AG20443 (cell line): ENCODE results near the gene MGMT.

ENCODE experiments used
- DNase-seq: peaks from one replicate; pipeline ENCODE4 v3.0.0; 2012; ENCODE audit warnings: low spot score, mixed read lengths

Gene MGMT

DNA sequence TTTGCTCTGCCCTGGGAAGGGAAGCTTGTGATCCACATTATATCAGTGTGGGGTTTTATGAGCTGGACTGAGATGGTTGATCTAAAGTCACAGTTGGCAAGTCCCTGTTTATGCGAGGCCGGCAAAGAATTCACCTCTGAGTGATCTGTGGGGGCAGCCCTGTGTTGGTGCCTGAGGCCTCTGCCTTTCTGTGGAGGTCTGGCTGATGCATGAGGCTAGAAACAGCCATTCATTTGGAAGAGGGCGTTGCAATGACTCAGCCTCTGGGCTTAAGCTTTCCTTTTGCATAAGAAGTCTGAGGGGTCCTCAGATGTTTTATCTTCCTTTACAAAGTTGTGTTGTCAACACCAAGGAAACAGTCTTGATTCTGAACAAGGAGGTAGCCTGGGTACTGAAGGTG, 126.9 kb downstream of the MGMT start:
- no peak for DNase-seq

DNA sequence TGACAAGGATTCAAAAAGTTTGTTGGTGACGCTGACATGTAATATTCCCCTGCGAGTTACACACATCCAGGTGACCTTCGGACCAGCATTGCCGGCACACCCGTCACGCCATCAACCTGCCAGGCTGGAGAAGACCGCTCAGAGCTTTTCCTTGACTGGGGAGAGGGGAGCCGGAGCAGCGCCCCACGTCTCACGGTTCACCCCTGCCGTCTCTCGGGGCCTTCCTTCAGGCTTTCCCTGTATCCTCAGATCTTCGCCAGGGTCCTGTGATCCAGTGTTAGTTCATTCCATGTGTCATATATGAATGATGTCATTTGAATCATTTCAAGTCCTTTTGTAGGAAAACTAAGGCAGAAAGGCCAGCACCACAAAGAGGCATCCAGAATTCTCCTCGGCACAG, 127.8 kb downstream of the MGMT start:
- no peak for DNase-seq

DNA sequence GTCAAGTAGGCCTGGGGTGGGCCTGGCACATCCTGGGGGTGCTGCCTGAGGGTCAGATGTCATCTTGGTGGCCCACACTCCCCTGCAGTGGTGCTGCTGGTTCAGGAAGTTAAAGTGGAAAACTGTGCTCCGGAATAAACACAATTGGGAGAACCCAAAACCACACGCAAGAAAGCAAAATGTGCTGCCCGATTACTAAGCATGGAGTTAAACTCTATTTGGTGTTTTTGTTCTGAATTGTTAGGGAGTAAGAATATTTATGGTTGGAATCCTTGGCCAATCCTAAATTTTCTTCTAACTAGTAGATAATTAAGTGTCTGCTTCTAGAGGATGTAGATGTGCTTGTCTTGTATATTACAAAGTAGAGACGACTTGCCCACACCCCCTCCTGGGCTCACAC, 131.4 kb downstream of the MGMT start:
- no peak for DNase-seq

DNA sequence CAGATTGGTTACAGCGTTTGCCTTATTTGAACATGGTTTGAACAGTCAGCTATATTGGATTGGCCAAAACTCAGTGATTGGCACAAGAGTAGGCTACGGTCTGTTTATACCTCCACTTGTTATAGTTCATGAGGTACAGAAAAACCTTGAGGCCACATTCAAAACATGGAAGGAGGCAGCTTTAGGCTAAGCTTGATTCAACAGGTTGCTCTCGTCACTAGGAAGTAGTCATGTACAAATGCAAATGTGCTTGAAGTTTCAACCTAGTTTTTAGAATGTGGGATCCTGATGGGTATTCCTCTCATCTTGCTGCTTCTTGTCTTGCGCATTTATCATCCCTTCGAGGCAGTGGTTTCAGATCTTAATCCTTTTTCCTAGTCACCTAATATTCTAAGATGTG, 132.1 kb downstream of the MGMT start:
- DNase-seq: no peak

- DNase-seq: no peak
Measured at GRCh38 chr10:129601737-129602136, 134.7 kb downstream of the MGMT start.

DNA sequence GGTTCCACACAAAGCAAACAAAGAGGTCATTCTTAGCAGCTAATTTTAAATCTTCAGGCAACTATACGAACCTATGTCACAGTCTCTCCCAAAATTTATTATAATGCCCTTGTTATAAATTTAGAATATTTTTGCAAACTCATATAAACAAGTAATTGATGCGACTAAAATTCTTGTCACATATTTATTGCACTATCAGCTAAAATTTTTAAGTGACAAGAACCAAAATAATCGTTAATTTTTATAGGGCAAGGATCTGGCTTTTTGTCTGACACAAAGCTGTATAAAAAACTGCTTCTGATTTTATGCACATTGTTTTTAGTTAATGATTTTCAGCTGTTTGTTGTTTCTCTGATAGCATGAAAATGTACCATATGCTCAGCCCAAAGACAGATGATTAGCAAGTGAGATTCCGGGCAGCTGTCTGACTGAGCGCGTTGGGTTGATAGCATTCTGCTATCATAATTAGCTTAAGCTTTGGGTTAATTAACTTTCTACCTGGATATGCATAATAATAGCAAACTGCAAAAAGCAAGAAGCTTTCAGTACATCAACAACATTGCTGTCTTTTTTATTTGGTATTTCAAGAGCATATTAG, 136.0 kb downstream of the MGMT start:
- DNase-seq: no peak

DNA sequence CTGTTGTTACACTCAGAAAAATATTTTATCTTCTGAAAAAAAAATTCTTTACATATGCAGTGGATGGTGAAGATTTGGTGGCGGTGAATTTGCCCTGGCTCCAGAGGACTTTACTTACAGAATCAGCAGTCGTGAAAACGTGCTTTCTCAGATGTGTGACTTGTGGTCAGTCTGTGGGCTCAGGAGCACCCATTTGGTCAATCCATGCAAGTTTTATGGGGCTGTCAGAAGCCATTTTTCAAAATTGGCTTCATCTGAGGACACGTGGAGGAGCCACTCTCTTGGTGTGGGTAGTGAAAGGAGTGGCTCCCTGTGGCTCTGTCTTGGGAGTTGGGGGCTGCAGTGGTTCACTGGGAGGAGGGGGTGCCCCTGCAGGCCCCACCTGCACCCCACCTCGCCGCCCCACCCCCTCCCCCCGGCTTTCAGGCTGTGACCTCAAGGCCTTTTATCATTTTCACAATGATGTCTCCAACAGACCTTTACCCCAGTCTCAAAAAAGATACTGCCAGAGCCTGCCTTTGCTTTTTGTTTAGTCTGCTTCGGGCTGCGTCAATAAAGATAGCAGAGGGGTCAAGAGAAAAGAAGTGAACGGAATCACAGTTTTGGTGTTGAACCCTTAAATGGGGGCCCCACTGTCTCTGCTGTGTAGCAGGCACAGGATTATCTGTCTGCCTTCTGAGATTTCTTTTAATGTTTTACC, 137.4 kb downstream of the MGMT start:
- no peak for DNase-seq

- no peak for DNase-seq
Measured at GRCh38 chr10:129605266-129605985, 138.4 kb downstream of the MGMT start.

GRCh38 chr10:129605986-129606518, 139.0 kb downstream of the MGMT start:
- no peak for DNase-seq

- DNase-seq: no peak
Measured at GRCh38 chr10:129607607-129608109, 140.6 kb downstream of the MGMT start.

DNA sequence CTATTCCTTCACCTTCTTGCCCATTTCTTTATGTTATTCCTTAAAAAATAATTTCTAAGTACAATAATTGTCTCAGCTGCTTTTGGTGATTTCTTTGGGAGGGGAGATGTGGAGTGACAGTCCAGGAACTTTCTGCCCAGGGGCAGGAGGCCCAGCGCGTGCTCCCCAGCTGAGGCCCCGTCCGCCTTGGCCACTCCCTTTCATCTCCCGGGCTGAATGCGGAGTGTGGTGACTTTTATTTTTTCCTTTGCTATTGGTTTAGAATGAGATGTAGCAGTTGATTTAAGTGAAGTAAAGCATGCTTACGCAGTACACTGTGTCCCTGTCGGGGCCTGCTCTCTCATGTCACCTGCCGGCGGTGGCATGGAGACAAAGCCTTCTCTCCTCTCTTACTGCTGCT, 141.6 kb downstream of the MGMT start:
- no peak for DNase-seq

DNA sequence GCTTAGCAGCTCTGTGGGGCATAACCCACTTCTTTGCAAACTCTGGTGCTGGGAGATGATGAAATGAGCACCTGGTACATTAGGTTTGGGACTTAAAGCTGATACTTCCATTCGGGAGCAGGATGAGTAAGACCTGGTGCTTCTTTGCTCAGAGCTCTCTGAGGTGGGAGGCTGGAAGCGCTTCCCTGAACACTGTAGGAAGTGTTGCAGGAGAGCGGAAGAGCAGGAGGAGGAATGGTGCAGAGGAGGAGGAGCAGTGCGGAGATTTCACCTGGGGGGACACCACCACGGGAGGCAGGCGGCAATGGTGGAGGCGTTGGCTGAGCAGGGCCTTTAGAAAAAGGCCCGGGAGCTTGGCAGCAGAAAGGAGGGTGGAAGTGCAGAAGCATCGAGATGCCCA, 142.5 kb downstream of the MGMT start:
- no peak for DNase-seq

DNA sequence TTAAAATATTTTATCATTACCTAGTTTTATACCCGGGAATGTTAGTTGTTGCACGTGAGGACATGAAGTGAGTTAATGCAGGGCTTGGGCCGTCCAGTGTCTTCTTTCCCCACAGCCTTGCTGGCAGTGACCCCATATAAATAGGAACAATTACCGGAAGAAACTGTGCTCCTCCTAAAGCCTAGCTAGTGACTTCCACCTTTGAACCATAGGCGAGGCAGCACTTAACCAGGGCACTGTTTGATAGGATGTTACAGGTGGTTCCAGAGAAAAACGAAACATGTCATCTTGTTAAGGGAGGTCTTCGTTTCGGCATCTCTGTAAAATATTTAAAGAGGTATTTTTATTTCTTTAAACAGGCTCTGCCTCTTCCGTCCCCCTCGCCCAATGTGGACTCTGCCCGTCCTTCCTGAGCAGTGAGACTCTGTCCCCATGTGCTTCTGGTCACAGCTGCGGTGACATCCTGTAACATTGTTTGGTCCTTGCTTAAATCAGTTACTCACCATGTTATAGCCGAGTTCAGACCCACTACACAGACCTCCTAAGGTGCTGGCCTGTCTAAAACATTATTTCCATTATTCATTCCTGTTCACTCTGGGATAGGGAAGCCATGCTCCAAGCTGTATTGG, 145.6 kb downstream of the MGMT start:
- DNase-seq: no peak

DNA sequence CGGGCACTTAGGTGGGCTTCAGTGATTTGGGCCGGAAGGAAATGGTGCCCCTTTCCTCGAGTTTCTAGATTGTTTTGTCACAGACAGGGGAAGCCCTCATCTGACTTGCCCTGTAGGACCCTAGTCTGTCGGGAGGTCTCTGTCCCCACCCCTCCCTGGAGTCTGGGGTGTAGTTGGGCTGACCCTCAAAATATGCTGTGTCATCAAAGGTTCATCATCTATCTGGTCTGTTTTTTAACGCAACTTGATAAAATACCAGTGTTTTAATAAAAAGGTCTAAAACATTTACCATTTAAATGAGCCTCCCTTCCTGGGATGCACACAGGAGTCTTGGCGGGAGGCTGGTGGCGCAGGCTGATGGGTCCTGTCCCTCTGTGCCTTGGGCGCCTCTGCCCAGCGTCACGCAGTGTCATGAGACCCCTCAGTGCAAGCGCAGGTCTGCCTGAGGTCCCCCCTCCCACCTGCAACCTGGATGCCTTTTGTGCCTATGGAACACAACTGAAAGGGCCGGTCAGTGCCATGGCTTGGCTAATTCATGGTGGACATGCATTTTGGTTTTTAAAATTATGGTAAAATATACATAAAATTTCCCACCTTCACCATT, 146.4 kb downstream of the MGMT start:
- no peak for DNase-seq

GRCh38 chr10:129614341-129614740, 147.3 kb downstream of the MGMT start:
- no peak for DNase-seq

DNA sequence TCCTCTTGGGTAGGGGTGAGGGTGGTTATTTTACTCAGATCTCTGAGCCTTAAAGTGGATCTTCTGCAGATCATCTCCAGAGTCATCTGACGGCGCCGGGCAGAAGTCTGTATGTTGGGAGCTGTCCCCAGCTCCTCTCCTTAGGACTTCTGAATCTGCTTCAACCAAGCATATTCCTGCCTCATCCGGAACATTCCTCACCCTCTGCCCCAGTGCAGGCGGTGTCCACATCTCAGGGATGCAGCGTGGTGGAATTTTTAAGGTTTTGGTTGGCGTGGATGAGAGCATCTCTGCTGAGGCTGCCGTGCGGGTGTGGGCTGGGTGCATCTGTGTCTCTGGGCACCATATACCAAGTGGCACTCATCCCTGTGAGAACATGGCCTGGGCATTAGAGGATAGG, 148.3 kb downstream of the MGMT start:
- DNase-seq: no peak

DNA sequence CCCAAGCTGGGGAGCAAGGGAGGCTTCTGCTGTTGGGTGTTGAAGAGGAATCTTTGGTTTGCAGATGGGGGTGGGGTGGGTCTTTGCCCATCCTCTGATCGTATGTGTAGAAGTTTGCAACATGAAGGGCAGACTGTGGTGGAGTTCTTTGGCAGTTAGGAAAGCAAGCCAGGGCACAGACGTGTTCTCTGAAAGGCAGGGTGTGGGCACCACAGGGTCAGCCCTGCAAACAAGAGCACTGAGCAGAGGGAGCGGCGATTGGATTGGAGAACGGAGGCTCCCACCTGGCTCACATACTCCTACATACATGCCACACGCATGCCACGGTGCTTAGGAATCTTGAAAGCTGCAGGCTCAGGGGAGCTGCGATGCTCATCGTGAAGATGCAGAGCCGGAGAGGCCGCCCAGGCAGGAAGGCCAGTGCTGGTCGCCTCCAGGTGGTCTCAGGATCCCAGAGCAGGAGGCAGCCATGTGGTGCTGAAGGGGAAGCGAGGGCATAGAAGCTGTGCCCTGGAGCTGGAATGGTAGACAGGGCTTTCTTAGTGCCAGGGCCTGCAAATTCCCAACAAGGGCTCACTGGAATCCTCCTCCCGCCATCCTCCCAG, 149.0 kb downstream of the MGMT start:
- no peak for DNase-seq

- DNase-seq: no peak
Measured at GRCh38 chr10:129617768-129618167, 150.7 kb downstream of the MGMT start.

DNA sequence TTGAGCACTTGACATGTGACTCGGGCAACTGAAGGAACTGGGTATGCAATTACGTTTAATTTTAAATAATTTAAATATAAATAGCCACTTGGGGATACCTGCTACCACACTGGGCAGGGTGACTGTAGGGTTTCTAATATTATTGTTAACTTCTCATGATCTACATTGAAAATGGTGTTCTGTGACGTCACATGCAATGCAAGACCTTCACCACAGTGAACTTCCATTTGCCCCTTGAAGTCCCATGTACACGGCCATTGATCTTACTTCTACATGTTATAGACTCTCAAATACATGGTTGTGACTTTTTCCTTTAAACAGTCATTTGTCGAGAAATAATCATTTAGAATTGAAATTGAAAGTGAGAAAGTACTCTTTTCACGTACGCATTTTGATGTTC, 154.0 kb downstream of the MGMT start:
- DNase-seq: no peak

DNA sequence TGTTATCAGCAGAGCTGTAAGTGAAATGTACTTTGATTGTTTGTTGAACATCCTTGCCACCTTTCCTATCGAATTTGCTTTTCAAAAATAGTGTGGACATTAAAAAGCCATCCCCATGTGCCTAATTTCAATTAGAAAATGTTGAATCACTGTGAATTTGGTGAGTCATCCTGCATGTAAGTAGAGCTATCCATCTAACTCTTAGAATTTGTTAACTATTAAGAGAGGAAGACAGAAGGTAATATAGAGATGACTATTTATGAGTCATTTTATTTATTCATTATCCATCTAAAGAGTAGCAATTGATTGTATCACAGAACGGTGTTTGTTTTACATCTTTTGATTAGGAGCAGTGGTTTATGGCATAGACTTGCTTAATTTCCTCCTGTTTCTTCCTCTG, 154.7 kb downstream of the MGMT start:
- no peak for DNase-seq

DNA sequence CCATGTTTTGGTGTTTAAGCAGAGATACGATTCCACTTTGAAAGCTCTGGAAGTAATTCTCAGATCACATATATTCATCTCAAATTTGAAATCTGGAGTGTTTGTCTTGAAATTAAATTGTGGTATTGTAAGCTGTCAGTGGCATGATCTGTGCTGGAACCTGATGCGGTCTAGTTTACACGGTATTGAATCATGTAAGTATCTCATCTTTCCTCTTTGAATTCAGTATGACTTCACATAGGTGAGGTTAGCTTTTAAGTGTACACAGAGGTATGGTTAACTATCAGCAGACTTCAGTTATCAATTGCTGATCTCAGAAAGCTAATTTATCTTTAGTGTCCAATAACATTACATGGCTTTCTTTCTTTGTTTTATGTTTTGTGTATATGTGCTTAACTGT, 155.2 kb downstream of the MGMT start:
- no peak for DNase-seq

DNA sequence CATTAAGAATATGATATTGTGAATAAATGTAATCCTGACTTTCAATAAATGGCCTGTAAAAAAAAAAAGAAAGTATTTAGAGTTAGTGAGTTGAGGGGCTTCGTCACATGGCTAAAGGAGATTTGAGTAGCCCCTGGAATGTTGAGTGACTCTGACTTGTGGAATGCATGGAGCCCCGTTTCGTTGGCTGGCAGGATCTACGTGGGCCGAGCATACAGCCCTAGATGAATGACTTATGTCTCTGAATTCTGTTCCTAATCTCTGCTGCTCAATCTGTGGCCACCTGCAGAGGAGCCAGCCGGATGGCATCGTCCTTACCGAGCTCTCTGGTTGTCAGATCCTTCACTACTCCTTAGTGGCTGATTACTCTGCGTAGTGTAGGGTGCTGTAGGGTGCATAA, 155.7 kb downstream of the MGMT start:
- DNase-seq: no peak
